Ovary (tissue), 3 donors: ENCODE measurements around the gene CTDSPL.

Experiments used
- POLR2A ChIP-seq: fragments of 450-650 bp; IDR thresholded peaks from one replicate; pipeline ENCODE4 v1.6.1; 2017; ENCODE audit warnings: antibody characterized with exemption, mild to moderate bottlenecking, moderate library complexity
- TF ChIP-seq, protein P1 (sequence below), 3 donors: fragments of 450-650 bp in 2 of 3; fragments of 200-600 bp in 1 of 3; IDR thresholded peaks; one replicate each; pipeline versions ENCODE4 v1.5.1 to v1.8.0; 2016 to 2022; ENCODE audit warnings: antibody characterized with exemption in 3 of 3, mild to moderate bottlenecking in 1 of 3
- donor health status: DM: no; HTN: no; CAD: no.

DNA sequence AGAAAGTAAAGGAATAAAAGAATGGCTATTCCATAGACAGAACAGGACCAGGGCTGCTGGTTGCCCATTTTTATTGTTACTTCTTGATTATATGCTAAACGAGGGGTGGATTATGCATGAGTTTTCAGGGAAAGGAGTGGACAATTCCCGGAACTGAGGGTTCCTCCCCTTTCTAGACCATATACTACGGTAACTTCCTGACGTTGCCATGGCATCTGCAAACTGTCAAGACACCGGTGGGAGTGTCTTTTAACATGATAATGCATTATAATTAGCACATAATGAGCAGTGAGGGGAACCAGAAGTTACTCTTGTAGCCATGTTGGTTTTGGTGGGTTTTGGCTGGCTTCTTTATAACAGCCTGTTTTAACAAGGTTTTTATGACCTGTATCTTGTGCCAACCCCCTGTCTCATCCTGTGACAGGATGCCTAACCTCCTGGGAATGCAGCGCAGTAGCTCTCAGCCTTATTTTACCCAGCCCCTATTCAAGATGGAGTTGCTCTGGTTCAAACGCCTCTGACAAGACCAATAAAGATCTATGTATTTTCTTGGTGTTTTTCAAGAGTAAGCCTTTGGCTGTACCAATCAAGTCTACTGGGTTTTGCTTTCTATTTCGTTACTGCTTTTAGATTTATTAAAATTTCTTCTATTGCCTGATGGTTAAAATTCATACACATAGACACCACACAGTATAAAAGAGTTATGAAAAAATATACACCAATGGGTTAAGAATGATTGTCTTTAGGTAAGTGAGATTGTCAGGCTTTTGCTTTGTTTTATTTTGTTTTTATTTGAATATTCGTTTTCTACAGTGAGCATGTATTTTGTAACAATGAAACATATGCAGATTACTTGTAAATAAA is 37.4 kb upstream of the CTDSPL start:
- TF ChIP-seq, protein P1, sequence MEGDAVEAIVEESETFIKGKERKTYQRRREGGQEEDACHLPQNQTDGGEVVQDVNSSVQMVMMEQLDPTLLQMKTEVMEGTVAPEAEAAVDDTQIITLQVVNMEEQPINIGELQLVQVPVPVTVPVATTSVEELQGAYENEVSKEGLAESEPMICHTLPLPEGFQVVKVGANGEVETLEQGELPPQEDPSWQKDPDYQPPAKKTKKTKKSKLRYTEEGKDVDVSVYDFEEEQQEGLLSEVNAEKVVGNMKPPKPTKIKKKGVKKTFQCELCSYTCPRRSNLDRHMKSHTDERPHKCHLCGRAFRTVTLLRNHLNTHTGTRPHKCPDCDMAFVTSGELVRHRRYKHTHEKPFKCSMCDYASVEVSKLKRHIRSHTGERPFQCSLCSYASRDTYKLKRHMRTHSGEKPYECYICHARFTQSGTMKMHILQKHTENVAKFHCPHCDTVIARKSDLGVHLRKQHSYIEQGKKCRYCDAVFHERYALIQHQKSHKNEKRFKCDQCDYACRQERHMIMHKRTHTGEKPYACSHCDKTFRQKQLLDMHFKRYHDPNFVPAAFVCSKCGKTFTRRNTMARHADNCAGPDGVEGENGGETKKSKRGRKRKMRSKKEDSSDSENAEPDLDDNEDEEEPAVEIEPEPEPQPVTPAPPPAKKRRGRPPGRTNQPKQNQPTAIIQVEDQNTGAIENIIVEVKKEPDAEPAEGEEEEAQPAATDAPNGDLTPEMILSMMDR (IDR thresholded peaks at IDR 0.05) = no peak
- no peak for TF ChIP-seq POLR2A
